ENCODE results near the gene CETN3.

GRCh38 chr5:90402521-90403255 is 6.9 kb downstream of the CETN3 start:
- TF ChIP-seq, protein P1, sequence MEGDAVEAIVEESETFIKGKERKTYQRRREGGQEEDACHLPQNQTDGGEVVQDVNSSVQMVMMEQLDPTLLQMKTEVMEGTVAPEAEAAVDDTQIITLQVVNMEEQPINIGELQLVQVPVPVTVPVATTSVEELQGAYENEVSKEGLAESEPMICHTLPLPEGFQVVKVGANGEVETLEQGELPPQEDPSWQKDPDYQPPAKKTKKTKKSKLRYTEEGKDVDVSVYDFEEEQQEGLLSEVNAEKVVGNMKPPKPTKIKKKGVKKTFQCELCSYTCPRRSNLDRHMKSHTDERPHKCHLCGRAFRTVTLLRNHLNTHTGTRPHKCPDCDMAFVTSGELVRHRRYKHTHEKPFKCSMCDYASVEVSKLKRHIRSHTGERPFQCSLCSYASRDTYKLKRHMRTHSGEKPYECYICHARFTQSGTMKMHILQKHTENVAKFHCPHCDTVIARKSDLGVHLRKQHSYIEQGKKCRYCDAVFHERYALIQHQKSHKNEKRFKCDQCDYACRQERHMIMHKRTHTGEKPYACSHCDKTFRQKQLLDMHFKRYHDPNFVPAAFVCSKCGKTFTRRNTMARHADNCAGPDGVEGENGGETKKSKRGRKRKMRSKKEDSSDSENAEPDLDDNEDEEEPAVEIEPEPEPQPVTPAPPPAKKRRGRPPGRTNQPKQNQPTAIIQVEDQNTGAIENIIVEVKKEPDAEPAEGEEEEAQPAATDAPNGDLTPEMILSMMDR (IDR thresholded peaks at IDR 0.05; ENCODE audit: low read length), result no peak
- TF ChIP-seq EZH2phosphoT487 (IDR thresholded peaks at IDR 0.05; ENCODE audit: low read length), result no peak
